ENCODE measurements around the gene RAMAC.
"Not testable (repeated sequence)": the region's sequence is repeated elsewhere in the genome, so short reads cannot be mapped to it uniquely, and the experiment has no call there.

The RAMAC gene

DNA sequence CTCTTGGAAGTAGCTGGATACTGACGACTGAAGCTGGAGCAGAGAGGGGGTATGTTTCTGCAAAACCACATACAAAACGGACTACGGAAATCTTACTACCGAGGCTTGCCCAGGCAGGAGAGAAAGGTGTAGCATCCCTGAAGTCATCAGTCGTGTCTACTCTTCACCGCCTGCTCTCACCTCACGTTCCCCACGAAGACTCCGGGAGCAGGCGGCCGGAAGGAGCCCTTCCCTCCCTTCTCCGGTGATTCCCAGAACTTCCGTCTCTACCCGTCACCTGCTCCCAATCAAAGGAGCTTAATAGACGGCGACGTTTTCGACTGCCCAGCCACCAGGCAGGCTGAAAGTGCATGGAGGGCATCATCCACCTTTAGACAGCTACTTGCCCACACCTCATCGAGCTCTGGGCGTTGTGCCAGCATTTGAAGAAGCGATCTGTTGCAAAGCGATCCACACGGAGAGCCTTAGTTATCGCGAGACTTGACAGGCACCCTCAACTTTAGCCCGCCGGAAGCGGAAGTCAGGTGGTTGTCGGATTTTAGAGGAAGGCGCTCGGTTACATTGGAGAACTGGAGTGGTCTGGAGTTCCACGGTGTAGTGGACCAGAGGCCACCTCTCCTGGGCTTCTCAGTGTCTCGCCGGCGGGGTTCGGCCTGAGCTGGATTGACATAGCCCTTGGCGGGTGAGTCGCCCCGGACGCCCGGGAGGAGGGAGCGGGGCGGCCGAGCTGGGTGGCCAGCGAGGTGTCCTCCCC lies at the start of gene RAMAC:
Gene RAMAC (plus strand): TSS at position 523 of the 754 bp plus-strand sequence. CDS start 2,809 bp downstream, outside the sequence.
- peak; percentile 77 for DNase-seq

- no peak for DNase-seq
These were observed 48.9 kb upstream of the RAMAC start for GRCh38 chr15:82936966-82937711.

DNA sequence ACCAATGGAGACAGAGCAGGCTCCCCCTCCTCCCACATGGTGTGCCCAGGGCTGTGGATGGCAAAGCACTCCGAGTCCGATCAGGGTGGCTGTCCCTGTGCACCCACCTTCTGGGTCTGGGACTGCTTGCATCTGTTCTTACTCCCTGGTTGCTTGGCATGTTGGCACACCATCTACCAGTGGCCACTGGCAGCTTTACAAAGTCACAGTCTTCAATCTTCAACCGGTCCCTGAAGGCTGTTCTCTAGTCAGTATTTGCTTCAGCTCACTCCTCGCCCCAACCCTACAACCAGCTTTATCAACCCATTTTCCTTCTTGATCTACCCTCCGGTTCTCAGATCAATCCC lies 48.3 kb upstream of the RAMAC start:
- no peak for DNase-seq

DNA sequence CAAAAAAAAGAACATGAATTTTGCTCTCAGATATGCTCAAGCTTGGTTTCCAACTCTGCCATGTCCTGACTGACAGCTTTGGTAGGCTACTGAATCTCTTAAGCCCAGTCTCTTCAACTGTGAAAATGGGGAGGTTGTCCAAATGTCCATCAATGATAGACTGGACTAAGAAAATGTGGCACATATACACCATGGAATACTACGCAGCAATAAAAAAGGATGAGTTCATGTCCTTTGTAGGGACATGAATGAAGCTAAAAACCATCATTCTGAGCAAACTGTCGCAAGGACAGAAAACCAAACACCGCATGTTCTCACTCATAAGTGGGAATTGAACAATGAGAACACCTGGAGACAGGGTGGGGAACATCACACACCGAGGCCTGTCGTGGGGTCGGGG lies 46.3 kb upstream of the RAMAC start:
- DNase-seq, result not testable (repeated sequence)

- DNase-seq, result peak; percentile 23
These were observed 43.3 kb upstream of the RAMAC start for GRCh38 chr15:82942691-82943090.

- DNase-seq, result no peak
These were observed 42.8 kb upstream of the RAMAC start for GRCh38 chr15:82943176-82943575.

DNA sequence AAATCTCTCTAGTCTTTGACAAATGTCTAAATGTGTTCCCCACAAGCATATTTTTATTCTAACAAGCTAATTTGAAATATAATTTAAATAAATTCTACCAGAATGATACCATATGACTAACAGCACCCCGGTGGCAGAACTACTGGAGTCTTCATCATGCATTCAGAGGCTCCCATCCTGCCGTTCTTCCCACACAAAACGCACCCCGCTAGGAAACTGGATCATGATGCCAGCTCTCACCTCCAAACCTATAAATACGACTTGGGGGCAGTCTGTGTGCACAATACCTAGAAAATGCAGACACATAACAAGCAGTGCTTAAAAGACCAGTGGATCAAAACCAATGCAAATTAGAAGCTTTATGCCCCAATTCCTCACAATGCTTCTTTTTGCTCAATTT lies 42.0 kb upstream of the RAMAC start:
- DNase-seq, result no peak

DNA sequence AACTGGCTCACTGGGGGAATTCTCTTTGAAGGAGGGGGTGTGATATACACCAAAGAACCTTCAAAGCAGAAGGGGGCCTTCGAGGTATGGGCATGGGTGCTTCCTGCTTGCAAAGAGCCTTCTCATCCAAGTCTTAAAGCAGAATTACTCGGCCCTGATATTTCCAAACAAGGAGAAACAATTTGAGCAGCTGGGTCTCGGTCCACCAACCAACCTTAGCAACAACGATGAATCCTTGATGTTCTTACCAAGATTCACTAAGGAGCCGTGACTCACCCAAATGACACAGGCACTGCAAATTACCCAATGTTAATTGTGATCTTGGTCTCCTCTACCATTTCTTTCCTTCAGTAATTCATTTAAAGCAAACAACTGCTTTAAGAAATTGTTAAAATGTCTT lies 41.2 kb upstream of the RAMAC start:
- no peak for DNase-seq

GRCh38 chr15:82945326-82945725 lies 40.7 kb upstream of the RAMAC start:
- DNase-seq, result no peak

DNA sequence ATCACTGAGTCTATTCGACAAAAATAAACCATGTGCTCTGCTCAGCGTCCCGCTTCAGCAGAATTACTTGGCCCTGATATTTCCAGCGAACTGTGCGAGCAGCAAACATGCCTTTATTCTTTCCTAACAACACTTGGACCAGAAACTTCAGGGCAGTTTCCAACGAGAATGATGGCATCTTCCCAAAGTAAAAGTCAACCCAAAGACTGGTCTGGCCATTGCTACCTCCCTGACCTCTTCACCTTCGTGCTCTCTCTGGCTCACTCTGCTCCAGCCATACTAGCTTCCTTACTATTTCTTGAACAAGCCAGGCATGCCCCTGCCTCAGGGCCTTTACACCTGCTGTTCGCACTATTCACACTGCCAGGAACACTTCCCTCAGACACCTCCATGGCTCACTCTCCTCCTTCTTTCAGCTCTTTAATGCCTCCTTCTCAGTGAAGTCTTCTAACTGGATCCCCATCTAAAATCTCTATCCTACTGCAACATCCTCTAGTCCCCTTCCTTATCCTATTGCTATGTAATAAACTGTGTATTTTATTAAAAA lies 39.8 kb upstream of the RAMAC start:
- DNase-seq, result no peak

DNA sequence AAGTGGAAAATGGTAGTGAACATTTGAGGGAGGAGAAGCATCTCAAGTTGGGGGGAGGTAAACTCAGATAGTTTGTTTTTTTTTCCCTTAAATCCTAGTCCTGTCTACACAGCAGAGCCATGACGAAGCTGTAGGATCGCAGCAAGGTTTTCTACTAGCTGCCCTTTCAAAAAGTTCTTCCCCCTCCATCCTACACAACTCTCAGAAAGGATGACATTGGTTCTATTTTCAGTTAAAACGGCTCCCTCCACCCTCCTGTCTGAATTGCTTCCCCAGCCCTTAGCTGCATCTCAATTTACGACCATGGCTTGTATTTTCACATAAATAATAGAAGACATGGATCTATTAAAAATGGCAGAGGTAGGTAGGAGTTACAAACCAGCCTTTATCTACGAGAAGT lies 35.7 kb upstream of the RAMAC start:
- DNase-seq, result no peak

- DNase-seq, result no peak
These were observed 35.2 kb upstream of the RAMAC start for GRCh38 chr15:82950746-82951370.

DNA sequence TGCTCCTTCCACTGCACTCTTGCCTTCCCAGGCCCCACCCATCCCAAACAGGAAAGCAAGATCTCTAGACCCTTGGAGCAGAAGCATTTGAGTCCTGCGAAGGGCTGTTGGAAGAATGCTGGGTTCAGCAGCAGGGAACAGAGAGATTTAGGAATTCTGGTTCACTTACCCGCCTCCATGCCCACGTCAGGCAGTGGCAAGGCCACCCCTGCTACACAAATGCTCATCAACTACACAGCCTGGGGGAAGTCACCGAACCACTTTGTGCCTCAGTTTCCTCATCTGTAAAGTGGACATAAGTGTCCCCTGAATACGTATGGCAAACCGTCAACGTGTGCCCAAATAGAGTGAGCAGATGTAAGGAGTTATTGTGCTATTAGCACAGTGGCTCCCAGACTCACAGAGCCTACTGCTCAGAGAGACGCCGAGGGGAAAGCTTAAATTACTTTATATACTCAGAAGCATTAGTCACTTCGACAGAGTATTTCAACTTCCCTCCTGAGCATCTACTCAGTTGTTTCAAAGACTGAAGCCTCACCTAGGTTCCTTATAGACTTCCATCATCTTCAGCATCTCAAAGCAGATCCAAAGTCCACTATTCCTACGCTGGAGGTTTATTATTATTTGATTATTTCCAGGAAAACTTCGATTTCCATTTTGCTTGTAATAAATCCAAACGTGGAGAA lies 34.4 kb upstream of the RAMAC start:
- DNase-seq, result no peak

- DNase-seq, result no peak
These were observed 33.6 kb upstream of the RAMAC start, which contains the start of gene HOMER2 for GRCh38 chr15:82952158-82953081. TSS of gene HOMER2 (minus strand) at chr15:82952720. CDS start at chr15:82952535, 185 bp downstream.

DNA sequence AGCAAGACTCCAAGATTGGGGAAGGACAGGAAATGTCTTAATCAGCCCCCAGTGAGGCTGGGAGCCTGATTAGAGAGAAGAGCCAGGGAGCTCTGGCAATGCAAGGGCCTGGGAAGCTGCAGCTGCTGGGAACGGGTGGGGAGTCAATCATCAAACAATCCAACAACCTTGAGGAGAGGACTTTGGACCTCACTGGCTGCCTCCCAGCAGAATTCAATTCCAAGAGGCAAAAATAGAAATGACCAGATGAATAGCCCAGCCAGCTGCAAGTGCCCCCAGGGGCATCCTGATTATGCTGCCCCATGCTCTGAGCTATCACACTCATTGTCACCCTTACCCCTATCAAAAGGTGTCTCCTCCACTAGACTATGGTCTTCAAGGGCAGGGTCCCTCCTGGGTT lies 27.4 kb upstream of the RAMAC start:
- DNase-seq, result no peak

GRCh38 chr15:82959423-82959822 lies 26.6 kb upstream of the RAMAC start:
- no peak for DNase-seq

DNA sequence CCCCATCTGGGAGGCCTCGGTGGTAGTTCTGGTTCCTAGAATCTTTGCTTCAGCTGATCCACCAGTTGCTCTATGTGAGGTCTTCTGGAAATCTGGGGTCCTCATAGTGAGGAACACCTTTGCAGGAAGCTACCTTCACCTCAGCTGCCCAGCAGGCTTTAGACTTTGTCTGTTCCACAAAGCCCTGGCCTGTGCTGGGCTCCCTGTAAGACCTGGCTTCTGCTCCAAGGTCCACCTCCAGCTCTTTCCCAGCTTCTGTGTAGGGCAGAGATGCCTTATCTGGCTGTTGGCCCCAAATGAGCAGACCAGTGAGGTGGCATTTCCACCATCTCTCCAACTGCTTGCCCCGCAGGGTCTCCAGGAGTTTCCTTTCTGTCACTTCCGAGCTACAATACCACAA lies 25.2 kb upstream of the RAMAC start:
- no peak for DNase-seq

GRCh38 chr15:82963471-82964341 lies 22.3 kb upstream of the RAMAC start:
- no peak for DNase-seq

DNA sequence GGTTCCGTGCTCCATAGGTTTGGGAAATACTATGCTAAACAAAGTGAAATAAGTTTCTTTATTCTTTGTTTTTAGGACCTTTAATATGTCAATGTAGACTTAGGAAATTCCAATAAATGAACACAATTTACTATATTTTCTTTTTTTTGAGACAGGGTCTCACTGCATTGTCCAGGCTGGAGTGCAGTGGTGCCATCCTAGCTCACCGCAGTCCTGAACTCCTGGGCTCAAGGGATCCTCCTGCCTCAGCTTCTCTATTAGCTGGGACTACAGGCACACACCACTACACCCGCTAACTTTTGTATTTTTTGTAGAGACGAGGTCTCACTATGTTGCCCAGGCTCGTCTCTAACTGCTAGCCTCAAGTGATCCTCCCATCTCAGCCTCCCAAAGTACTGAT lies 21.1 kb upstream of the RAMAC start:
- DNase-seq, result no peak

DNA sequence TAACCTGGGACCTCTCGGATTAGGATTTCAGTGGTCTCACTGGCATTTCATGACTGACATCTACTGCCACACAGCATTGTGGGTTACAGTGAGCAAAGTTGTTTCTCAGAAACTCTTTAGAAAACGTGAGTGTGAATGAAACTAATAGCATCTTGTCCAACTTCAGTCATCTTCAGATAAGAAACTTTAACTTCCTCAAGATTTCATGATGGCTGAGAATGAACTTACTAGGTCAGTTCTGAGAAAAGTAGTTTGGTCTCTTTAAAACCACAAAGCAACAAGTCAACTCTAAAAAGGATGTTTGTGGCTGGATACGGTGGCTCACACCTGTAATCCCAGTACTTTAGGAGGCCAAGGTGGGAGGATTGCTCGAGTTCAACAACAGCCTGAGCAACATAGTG lies 19.3 kb upstream of the RAMAC start:
- DNase-seq, result no peak

DNA sequence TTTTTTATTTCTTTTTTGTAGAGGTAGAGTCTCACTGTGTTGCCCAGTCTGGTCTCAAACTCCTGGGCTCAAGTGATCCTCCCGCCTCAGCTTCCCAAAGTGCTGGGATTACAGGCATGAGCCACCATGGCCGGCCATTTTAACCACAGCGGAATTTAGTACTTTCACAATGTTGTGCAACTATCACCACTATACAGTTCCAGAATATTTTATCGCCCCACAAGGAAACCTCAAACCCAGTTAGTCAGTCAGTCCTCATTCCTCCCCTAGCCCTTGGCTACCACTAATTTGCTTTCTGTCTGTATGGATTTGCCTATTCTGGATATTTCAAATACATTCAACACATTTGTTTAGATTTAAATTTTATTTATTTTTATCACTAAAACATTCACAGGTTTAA lies 17.9 kb upstream of the RAMAC start:
- no peak for DNase-seq
